Vagina (tissue), 2 donors: Measurements from ENCODE around the gene PTTG1IP.

Experiments used
- CTCF ChIP-seq, 3 experiments: fragments of 450-650 bp in 2 of 3; fragments of 200-600 bp in 1 of 3; sonication (generic) in 1 of 3; IDR thresholded peaks; one replicate each; pipeline ENCODE4 v1.5.1; 2017 to 2019; ENCODE audit warnings: antibody characterized with exemption in 3 of 3, mild to moderate bottlenecking in 2 of 3, moderate library complexity in 2 of 3
- POLR2A ChIP-seq, 2 donors: fragments of 450-650 bp; IDR thresholded peaks; one replicate each; pipeline ENCODE4 v1.6.1; 2017; ENCODE audit warnings: antibody characterized with exemption in 2 of 2, mild to moderate bottlenecking in 2 of 2, moderate library complexity in 2 of 2
- POLR2AphosphoS5 ChIP-seq, 2 donors: sonication (generic); formaldehyde crosslinking; IDR thresholded peaks; one replicate each; pipeline ENCODE4 v1.9.0; 2017; ENCODE audit warnings: antibody characterized with exemption in 2 of 2, mild to moderate bottlenecking in 2 of 2, low read depth in 1 of 2; ENCODE audit not compliant: insufficient read depth in 1 of 2

- TF ChIP-seq CTCF (IDR thresholded peaks at IDR 0.05) (no peak), POLR2AphosphoS5 (IDR thresholded peaks at IDR 0.05; ENCODE audit: insufficient read depth in 1 of 2, low read depth in 1 of 2) (peak in 1 of 2 donors; percentile 12), POLR2A (IDR thresholded peaks at IDR 0.05) (no peak)
Measured at GRCh38 chr21:44880405-44881197, 7.1 kb upstream of the PTTG1IP start.
